HepG2 (cell line): ENCODE measurements around the gene FHIT. TPM values are rescaled to one million over a fixed set of nuclear protein-coding genes. Genes with fewer than 3 reads are reported as not detected.

ENCODE experiments used
- ATAC-seq: fragments of 200-7000 bp; cut with Tn5 transposase; 3 replicates; pipeline ENCODE4 v1.9.1; 2020; ENCODE audit warnings: mild to moderate bottlenecking, moderate library complexity
- BruUV-seq: library from RNA; stranded (reverse); fragments of 400-500 nt; replicated peaks from 2 replicates; lab custom pipeline; 2021; lab: Mats Ljungman, UMichigan
- CTCF ChIA-PET: fragments of 300-600 bp; formaldehyde crosslinking; extraction: SDS; loops from one replicate; lab custom pipeline; 2021; ENCODE audit warnings: low total read pairs, inconsistent platforms, low intra/inter-chr PET ratio; lab: Yijun Ruan, JAX
- POLR2A ChIA-PET: fragments of 350-600 bp; sonication (Branson Sonifier 250); formaldehyde crosslinking; loops from one replicate; lab custom pipeline; 2020; ENCODE audit warnings: antibody characterized with exemption, inconsistent platforms; lab: Yijun Ruan, JAX
- DNase-seq: peaks from one replicate; pipeline ENCODE4 v3.0.0-alpha.2; 2015; ENCODE audit warnings: low spot score
- FAIRE-seq: peaks from 3 replicates; lab custom pipeline; 2011; peaks lifted over from hg19 to GRCh38; lab: Jason Lieb, UNC
- H2AFZ ChIP-seq: one replicate; pipeline ENCODE4 v1.6.1; 2011; ENCODE audit warnings: low read length, inconsistent platforms
- H3K27ac ChIP-seq: fragments of 300-600 bp; 3 replicates; pipeline ENCODE4 v1.8.0; 2011; ENCODE audit warnings: mixed run types, mild to moderate bottlenecking, mixed read lengths, low read length, inconsistent platforms; ENCODE audit not compliant: insufficient read depth; ENCODE audit errors: extremely low read length
- H3K27me3 ChIP-seq, 2 experiments: fragments of 200-600 bp in 1 of 2; 2 replicates in 1 of 2; 3 replicates in 1 of 2; pipeline versions ENCODE4 v1.6.0 to v1.8.0; 2011; ENCODE audit warnings: low read length in 2 of 2, mild to moderate bottlenecking in 2 of 2, moderate library complexity in 2 of 2, inconsistent platforms in 1 of 2; ENCODE audit not compliant: insufficient read depth in 2 of 2, control insufficient read depth in 1 of 2
- H3K36me3 ChIP-seq, 2 experiments: fragments of 200-600 bp in 1 of 2; replicated peaks in 1 of 2; 2 replicates in 1 of 2; 3 replicates in 1 of 2; pipeline versions ENCODE4 v1.5.1 to v1.8.0; 2011; ENCODE audit warnings: low read length in 2 of 2, inconsistent platforms in 1 of 2; ENCODE audit not compliant: insufficient read depth in 2 of 2, control insufficient read depth in 1 of 2
- H3K4me1 ChIP-seq: 2 replicates; pipeline ENCODE4 v1.5.1; 2012; ENCODE audit warnings: low read length, inconsistent platforms; ENCODE audit not compliant: insufficient read depth
- H3K4me2 ChIP-seq: 2 replicates; pipeline ENCODE4 v1.6.0; 2011; ENCODE audit warnings: low read depth, low read length, inconsistent platforms
- H3K4me3 ChIP-seq, 3 experiments: fragments of 200-600 bp in 1 of 3; sonication (generic), shearing (Covaris generic) in 1 of 3; replicated peaks in 1 of 3; 2 replicates each; pipeline ENCODE4 v1.5.1; 2011 to 2016; ENCODE audit warnings: low read length in 3 of 3, inconsistent platforms in 2 of 3, low read depth in 2 of 3, mild to moderate bottlenecking in 2 of 3, control low read depth in 1 of 3, mixed read lengths in 1 of 3; ENCODE audit not compliant: insufficient read depth in 1 of 3
- H3K79me2 ChIP-seq: one replicate; pipeline ENCODE4 v1.6.1; 2011; ENCODE audit warnings: low read length, inconsistent platforms; ENCODE audit not compliant: insufficient read depth
- H3K9ac ChIP-seq: 2 replicates; pipeline ENCODE4 v1.6.0; 2011; ENCODE audit warnings: mild to moderate bottlenecking, low read depth, low read length, inconsistent platforms; ENCODE audit not compliant: insufficient read depth
- H3K9me3 ChIP-seq: 2 replicates; pipeline ENCODE4 v1.5.1; 2012; ENCODE audit warnings: mild to moderate bottlenecking, low read length
- H4K20me1 ChIP-seq: 2 replicates; pipeline ENCODE4 v1.6.0; 2011; ENCODE audit warnings: inconsistent platforms, mild to moderate bottlenecking, low read length, moderate library complexity; ENCODE audit not compliant: insufficient read depth
- ATF1 ChIP-seq: IDR thresholded peaks from 2 replicates; pipeline ENCODE4 v1.6.1; 2016; ENCODE audit warnings: mild to moderate bottlenecking, control low read depth
- DDIT3 ChIP-seq: sonication (generic); formaldehyde crosslinking; IDR thresholded peaks from 2 replicates; pipeline ENCODE4 v1.4.0; 2020; ENCODE audit warnings: mild to moderate bottlenecking, missing genetic modification reagents
- ETS1 ChIP-seq: sonication (generic); formaldehyde crosslinking; IDR thresholded peaks from 2 replicates; pipeline ENCODE4 v1.4.0; 2020; ENCODE audit warnings: missing genetic modification reagents
- FOSL2 ChIP-seq: sonication (generic); formaldehyde crosslinking; IDR thresholded peaks from 2 replicates; pipeline ENCODE4 v1.4.0; 2020; ENCODE audit warnings: missing genetic modification reagents
- MTA1 ChIP-seq: sonication (generic); formaldehyde crosslinking; IDR thresholded peaks from 2 replicates; pipeline ENCODE4 v1.4.0; 2020; ENCODE audit warnings: missing genetic modification reagents, mild to moderate bottlenecking, borderline replicate concordance
- NFKB2 ChIP-seq: sonication (generic); formaldehyde crosslinking; IDR thresholded peaks from 2 replicates; pipeline ENCODE4 v1.4.0; 2020; ENCODE audit warnings: missing genetic modification reagents, borderline replicate concordance
- RBM22 ChIP-seq: fragments of 200-400 bp; formaldehyde crosslinking; optimal IDR thresholded peaks from 2 replicates; pipeline ENCODE3; 2017; ENCODE audit warnings: mild to moderate bottlenecking, low read length, moderate library complexity
- ZEB1 ChIP-seq: IDR thresholded peaks from 2 replicates; pipeline ENCODE4 v1.6.1; 2012; ENCODE audit warnings: mild to moderate bottlenecking, low read depth, inconsistent platforms; ENCODE audit not compliant: insufficient replicate concordance
- ZNF296 ChIP-seq: sonication (generic); formaldehyde crosslinking; conservative IDR thresholded peaks from 2 replicates; pipeline ENCODE4 v1.5.0; 2020; ENCODE audit warnings: mild to moderate bottlenecking, missing genetic modification reagents
- ZNF362 ChIP-seq: sonication (generic); formaldehyde crosslinking; IDR thresholded peaks from 2 replicates; pipeline ENCODE4 v1.4.0; 2020; ENCODE audit warnings: missing genetic modification reagents, mild to moderate bottlenecking, borderline replicate concordance
- ZNF530 ChIP-seq: sonication (generic); formaldehyde crosslinking; IDR thresholded peaks from 2 replicates; pipeline ENCODE4 v1.5.0; 2020; ENCODE audit warnings: low read depth, mild to moderate bottlenecking, missing genetic modification reagents
- ZNF766 ChIP-seq: sonication (generic); formaldehyde crosslinking; IDR thresholded peaks from 2 replicates; pipeline ENCODE4 v1.5.0; 2020; ENCODE audit warnings: missing genetic modification reagents, borderline replicate concordance
- ZNF772 ChIP-seq: sonication (generic); formaldehyde crosslinking; IDR thresholded peaks from 2 replicates; pipeline ENCODE4 v1.5.0; 2020; ENCODE audit warnings: mild to moderate bottlenecking, missing genetic modification reagents
- ZNF800 ChIP-seq: sonication (generic); formaldehyde crosslinking; IDR thresholded peaks from 2 replicates; pipeline ENCODE4 v1.4.0; 2020; ENCODE audit warnings: missing genetic modification reagents
- ZSCAN31 ChIP-seq: sonication (generic); formaldehyde crosslinking; IDR thresholded peaks from 2 replicates; pipeline ENCODE4 v1.5.0; 2020; ENCODE audit warnings: low read depth, mild to moderate bottlenecking, missing genetic modification reagents
- WGBS: methylation state at CpG from one replicate; pipeline ENCODE4 v1.1.6; 2017; ENCODE audit warnings: low lambda C conversion rate; 5-methylcytosine and 5-hydroxymethylcytosine counted together
- in situ Hi-C: cut with HindIII; loops from 2 replicates; pipeline ENCODE4 v1.10.0; 2017; ENCODE audit warnings: low pct_unique_long_range_greater_than_20kb; ENCODE audit not compliant: extremely low pct_ligation_motif_present
- intact Hi-C: fragments of 100-400 bp; cut with micrococcal nuclease; formaldehyde crosslinking; loops from one replicate; pipeline ENCODE4 v1.10.0; 2022; ENCODE audit not compliant: unreplicated experiment
- polyA plus RNA-seq, 8 experiments: library from polyadenylated mRNA; depleted of rRNA in 3 of 8; stranded (reverse) in 7 of 8; unstranded in 1 of 8; fragments of >200 nt; fragmentation: Illumina TruSeq in 4 of 8; extraction: Trizol in 4 of 8; gene quantifications; 2 replicates each; pipeline versions ENCODE4 v1.2.1 to v1.2.3, GENCODE V29; 2011 to 2016; ENCODE audit warnings: low read depth in 4 of 8, missing spikeins in 1 of 8, mixed read lengths in 1 of 8; ENCODE audit not compliant: insufficient read depth in 1 of 8
- total RNA-seq, 5 experiments: library from RNA; depleted of rRNA; stranded (reverse); fragments of >200 nt; fragmentation: Illumina TruSeq; extraction: Trizol; gene quantifications; 2 replicates each; pipeline ENCODE4 v1.2.3, GENCODE V29; 2016; ENCODE audit warnings: low read depth in 1 of 5
- TF ChIP-seq, protein P1 (sequence below): sonication (generic); formaldehyde crosslinking; IDR thresholded peaks from 2 replicates; pipeline ENCODE4 v1.5.0; 2020; ENCODE audit warnings: mild to moderate bottlenecking, missing genetic modification reagents

The FHIT gene
- total and polyA plus RNA-seq, 2 of the 13 experiments (the other 11 are each of a cell fraction or from before 2014, with no cell fraction given), result 4.0 to 4.6 TPM

GRCh38 chr3:60886518-60886917 lies 364.7 kb downstream of the FHIT start:
- H3K27ac ChIP-seq, result no peak overlapping the region
- no peaks in the 10 kb centered on the region for H4K20me1 ChIP-seq
- FAIRE-seq, result no peak
- no peak overlapping the region for H3K4me3 ChIP-seq
- ChIA-PET POLR2A (no interaction called here), CTCF (no interaction called here)
- H3K27me3 ChIP-seq, result no peaks in the 10 kb centered on the region
- no peak for ATAC-seq
- no peaks in the 10 kb centered on the region for H3K9me3 ChIP-seq
- H3K9ac ChIP-seq, result no peak overlapping the region
- no TSS peak for BruUV-seq
- WGBS, result 43% methylated on average over 1 of the region's 1 CpG
- no peaks in the 10 kb centered on the region for H3K36me3 ChIP-seq
- H3K4me1 ChIP-seq, result no peaks in the 10 kb centered on the region
- no peak for DNase-seq
- no peaks in the 10 kb centered on the region for H3K79me2 ChIP-seq
- H3K4me2 ChIP-seq, result no peak overlapping the region
- in situ Hi-C loops (no loop called here), intact Hi-C loops (no loop called here)
- TF ChIP-seq, protein P1, sequence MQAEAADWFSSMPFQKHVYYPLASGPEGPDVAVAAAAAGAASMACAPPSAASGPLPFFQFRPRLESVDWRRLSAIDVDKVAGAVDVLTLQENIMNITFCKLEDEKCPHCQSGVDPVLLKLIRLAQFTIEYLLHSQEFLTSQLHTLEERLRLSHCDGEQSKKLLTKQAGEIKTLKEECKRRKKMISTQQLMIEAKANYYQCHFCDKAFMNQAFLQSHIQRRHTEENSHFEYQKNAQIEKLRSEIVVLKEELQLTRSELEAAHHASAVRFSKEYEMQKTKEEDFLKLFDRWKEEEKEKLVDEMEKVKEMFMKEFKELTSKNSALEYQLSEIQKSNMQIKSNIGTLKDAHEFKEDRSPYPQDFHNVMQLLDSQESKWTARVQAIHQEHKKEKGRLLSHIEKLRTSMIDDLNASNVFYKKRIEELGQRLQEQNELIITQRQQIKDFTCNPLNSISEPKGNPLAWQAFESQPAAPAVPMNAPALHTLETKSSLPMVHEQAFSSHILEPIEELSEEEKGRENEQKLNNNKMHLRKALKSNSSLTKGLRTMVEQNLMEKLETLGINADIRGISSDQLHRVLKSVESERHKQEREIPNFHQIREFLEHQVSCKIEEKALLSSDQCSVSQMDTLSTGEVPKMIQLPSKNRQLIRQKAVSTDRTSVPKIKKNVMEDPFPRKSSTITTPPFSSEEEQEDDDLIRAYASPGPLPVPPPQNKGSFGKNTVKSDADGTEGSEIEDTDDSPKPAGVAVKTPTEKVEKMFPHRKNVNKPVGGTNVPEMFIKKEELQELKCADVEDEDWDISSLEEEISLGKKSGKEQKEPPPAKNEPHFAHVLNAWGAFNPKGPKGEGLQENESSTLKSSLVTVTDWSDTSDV (CRISPR knock-in tag), result no peak
- TF ChIP-seq ZNF362 (no peak), ZNF530 (no peak), ZEB1 (no peak), ZNF772 (CRISPR knock-in tag) (no peak), RBM22 (no peak), ZNF296 (no peak), ZNF766 (CRISPR knock-in tag) (no peak), ETS1 (CRISPR knock-in tag) (no peak), DDIT3 (no peak), ATF1 (CRISPR knock-in tag) (no peak), ZNF800 (CRISPR knock-in tag) (no peak), FOSL2 (no peak), MTA1 (CRISPR knock-in tag) (no peak), ZSCAN31 (CRISPR knock-in tag) (no peak), NFKB2 (no peak)
- H2AFZ ChIP-seq, result no peak overlapping the region
